ENCODE results near the gene MS4A10. TPM values are rescaled to one million over a fixed set of nuclear protein-coding genes. Genes with fewer than 3 reads are reported as not detected.

The MS4A10 gene
- total and polyA plus RNA-seq, 4 donors, result not detected

DNA sequence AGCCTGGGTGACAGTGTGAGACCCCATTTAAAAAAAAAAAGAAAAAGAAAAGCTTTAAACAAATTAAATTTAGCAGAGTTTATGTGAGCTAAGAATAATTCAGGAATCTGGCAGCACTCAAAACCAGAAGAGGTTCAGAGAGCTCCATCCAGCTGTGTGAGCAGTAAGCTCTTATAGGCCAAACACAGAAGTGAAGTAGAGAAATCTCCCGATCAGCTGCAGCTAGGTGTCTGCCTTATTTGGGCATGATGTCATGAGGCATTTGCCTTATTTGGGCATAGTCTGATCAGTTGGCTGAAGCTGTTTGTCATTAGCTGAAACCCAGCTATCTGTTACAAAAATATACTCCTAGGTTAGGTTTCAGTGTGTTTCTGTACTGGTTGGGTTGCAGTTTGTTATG, 20.3 kb upstream of the MS4A10 start:
- peaks cover 0 to 5% (median 0%) of the 10 kb centered on the region in 4 donors for H3K27me3 ChIP-seq (ENCODE audit: control insufficient read depth in 4 of 4, insufficient read depth in 4 of 4, low read length in 3 of 4)
- WGBS, result 42% methylated on average over 1 of the region's 1 CpG
- no peak overlapping the region for H3K4me3 ChIP-seq (ENCODE audit: low read depth in 1 of 3, low read length in 3 of 3)

More for the DNA sequence above, 20.3 kb upstream of the MS4A10 start:
- no peaks in the 10 kb centered on the region for H3K4me1 ChIP-seq (ENCODE audit: control insufficient read depth in 4 of 4, insufficient read depth in 4 of 4, low read length in 3 of 4)
- TF ChIP-seq RAD21 (IDR thresholded peaks at IDR 0.05) (no peak), NR2F2 (IDR thresholded peaks at IDR 0.05) (no peak), TAF1 (conservative IDR thresholded peaks at IDR 0.05) (no peak), GABPA (IDR thresholded peaks at IDR 0.05 in 1 of 2, conservative IDR thresholded peaks at IDR 0.05 in 1 of 2) (no peak), SP1 (IDR thresholded peaks at IDR 0.05) (no peak), EGR1 (IDR thresholded peaks at IDR 0.05; ENCODE audit: low read depth in 2 of 2) (no peak), FOXA2 (IDR thresholded peaks at IDR 0.05) (no peak), HNF4G (IDR thresholded peaks at IDR 0.05) (no peak), HNF4A (conservative IDR thresholded peaks at IDR 0.05) (no peak), FOXA1 (IDR thresholded peaks at IDR 0.05) (no peak), JUND (IDR thresholded peaks at IDR 0.05) (no peak), YY1 (IDR thresholded peaks at IDR 0.05) (no peak), RXRA (IDR thresholded peaks at IDR 0.05) (no peak)
- TF ChIP-seq, protein P1, sequence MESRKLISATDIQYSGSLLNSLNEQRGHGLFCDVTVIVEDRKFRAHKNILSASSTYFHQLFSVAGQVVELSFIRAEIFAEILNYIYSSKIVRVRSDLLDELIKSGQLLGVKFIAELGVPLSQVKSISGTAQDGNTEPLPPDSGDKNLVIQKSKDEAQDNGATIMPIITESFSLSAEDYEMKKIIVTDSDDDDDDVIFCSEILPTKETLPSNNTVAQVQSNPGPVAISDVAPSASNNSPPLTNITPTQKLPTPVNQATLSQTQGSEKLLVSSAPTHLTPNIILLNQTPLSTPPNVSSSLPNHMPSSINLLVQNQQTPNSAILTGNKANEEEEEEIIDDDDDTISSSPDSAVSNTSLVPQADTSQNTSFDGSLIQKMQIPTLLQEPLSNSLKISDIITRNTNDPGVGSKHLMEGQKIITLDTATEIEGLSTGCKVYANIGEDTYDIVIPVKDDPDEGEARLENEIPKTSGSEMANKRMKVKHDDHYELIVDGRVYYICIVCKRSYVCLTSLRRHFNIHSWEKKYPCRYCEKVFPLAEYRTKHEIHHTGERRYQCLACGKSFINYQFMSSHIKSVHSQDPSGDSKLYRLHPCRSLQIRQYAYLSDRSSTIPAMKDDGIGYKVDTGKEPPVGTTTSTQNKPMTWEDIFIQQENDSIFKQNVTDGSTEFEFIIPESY (IDR thresholded peaks at IDR 0.05), result no peak
- TF ChIP-seq, protein P2, sequence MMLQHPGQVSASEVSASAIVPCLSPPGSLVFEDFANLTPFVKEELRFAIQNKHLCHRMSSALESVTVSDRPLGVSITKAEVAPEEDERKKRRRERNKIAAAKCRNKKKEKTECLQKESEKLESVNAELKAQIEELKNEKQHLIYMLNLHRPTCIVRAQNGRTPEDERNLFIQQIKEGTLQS (IDR thresholded peaks at IDR 0.05), result no peak
- TF ChIP-seq, protein P3, sequence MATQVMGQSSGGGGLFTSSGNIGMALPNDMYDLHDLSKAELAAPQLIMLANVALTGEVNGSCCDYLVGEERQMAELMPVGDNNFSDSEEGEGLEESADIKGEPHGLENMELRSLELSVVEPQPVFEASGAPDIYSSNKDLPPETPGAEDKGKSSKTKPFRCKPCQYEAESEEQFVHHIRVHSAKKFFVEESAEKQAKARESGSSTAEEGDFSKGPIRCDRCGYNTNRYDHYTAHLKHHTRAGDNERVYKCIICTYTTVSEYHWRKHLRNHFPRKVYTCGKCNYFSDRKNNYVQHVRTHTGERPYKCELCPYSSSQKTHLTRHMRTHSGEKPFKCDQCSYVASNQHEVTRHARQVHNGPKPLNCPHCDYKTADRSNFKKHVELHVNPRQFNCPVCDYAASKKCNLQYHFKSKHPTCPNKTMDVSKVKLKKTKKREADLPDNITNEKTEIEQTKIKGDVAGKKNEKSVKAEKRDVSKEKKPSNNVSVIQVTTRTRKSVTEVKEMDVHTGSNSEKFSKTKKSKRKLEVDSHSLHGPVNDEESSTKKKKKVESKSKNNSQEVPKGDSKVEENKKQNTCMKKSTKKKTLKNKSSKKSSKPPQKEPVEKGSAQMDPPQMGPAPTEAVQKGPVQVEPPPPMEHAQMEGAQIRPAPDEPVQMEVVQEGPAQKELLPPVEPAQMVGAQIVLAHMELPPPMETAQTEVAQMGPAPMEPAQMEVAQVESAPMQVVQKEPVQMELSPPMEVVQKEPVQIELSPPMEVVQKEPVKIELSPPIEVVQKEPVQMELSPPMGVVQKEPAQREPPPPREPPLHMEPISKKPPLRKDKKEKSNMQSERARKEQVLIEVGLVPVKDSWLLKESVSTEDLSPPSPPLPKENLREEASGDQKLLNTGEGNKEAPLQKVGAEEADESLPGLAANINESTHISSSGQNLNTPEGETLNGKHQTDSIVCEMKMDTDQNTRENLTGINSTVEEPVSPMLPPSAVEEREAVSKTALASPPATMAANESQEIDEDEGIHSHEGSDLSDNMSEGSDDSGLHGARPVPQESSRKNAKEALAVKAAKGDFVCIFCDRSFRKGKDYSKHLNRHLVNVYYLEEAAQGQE (IDR thresholded peaks at IDR 0.05), result no peak
- TF ChIP-seq, protein P4, sequence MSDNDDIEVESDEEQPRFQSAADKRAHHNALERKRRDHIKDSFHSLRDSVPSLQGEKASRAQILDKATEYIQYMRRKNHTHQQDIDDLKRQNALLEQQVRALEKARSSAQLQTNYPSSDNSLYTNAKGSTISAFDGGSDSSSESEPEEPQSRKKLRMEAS (IDR thresholded peaks at IDR 0.05), result no peak
- TF ChIP-seq, protein P5, sequence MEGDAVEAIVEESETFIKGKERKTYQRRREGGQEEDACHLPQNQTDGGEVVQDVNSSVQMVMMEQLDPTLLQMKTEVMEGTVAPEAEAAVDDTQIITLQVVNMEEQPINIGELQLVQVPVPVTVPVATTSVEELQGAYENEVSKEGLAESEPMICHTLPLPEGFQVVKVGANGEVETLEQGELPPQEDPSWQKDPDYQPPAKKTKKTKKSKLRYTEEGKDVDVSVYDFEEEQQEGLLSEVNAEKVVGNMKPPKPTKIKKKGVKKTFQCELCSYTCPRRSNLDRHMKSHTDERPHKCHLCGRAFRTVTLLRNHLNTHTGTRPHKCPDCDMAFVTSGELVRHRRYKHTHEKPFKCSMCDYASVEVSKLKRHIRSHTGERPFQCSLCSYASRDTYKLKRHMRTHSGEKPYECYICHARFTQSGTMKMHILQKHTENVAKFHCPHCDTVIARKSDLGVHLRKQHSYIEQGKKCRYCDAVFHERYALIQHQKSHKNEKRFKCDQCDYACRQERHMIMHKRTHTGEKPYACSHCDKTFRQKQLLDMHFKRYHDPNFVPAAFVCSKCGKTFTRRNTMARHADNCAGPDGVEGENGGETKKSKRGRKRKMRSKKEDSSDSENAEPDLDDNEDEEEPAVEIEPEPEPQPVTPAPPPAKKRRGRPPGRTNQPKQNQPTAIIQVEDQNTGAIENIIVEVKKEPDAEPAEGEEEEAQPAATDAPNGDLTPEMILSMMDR (IDR thresholded peaks at IDR 0.05; ENCODE audit: low read depth, low read length, missing input control), result no peak
- DNase-seq (ENCODE audit: low spot score), result no peak
- no peak overlapping the region for H3K27ac ChIP-seq (ENCODE audit: low read depth in 1 of 2, low read length in 2 of 2)
- no peaks in the 10 kb centered on the region for H3K36me3 ChIP-seq (ENCODE audit: control insufficient read depth in 4 of 4, insufficient read depth in 3 of 4, low read depth in 1 of 4, low read length in 3 of 4)
- no peak overlapping the region for H3K9ac ChIP-seq (ENCODE audit: low read depth in 1 of 2, low read length in 2 of 2)
- H3K9me3 ChIP-seq (ENCODE audit: control insufficient read depth in 4 of 4, low read length in 3 of 4), result no peaks in the 10 kb centered on the region
